Choroid plexus epithelial cell (primary cell): ENCODE results near the gene CCDC70.
A peak's percentile ranks its signal among the peaks of the same experiment; 100 is the strongest.

Experiments
- DNase-seq: peaks from one replicate; pipeline ENCODE4 v3.0.0-alpha.2; 2010; ENCODE audit warnings: low read depth
- H3K4me3 ChIP-seq: 2 replicates; pipeline ENCODE4 v1.5.1; 2011; ENCODE audit warnings: low read depth, mild to moderate bottlenecking, control low read depth, low read length, moderate library complexity
- TF ChIP-seq, protein P1 (sequence below): conservative IDR thresholded peaks from 2 replicates; pipeline ENCODE4 v1.5.1; 2011; ENCODE audit warnings: low read depth, mild to moderate bottlenecking, control low read depth, inconsistent platforms, low read length, moderate library complexity

CCDC70 gene

DNA sequence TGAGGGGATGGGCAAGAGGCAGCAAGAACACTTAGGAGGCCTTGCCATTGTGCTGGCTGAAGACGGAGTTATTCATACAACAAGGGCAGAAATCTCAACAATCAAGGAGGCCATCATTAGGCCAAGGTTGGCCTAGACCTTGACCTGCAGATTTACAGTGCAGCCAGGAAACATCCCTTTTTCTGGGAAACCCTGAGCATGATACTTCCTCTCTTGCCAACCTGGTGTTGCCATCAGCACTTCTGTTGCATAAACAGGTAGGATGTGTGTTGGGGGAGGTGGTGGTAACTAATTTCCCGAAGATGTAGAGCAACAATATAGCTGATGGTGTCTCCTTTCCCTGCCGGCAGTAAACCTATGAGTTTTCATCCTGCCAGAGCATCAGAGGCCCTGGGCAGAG is 24.8 kb upstream of the CCDC70 start:
- TF ChIP-seq, protein P1, sequence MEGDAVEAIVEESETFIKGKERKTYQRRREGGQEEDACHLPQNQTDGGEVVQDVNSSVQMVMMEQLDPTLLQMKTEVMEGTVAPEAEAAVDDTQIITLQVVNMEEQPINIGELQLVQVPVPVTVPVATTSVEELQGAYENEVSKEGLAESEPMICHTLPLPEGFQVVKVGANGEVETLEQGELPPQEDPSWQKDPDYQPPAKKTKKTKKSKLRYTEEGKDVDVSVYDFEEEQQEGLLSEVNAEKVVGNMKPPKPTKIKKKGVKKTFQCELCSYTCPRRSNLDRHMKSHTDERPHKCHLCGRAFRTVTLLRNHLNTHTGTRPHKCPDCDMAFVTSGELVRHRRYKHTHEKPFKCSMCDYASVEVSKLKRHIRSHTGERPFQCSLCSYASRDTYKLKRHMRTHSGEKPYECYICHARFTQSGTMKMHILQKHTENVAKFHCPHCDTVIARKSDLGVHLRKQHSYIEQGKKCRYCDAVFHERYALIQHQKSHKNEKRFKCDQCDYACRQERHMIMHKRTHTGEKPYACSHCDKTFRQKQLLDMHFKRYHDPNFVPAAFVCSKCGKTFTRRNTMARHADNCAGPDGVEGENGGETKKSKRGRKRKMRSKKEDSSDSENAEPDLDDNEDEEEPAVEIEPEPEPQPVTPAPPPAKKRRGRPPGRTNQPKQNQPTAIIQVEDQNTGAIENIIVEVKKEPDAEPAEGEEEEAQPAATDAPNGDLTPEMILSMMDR, result no peak
- no peak overlapping the region for H3K4me3 ChIP-seq

DNA sequence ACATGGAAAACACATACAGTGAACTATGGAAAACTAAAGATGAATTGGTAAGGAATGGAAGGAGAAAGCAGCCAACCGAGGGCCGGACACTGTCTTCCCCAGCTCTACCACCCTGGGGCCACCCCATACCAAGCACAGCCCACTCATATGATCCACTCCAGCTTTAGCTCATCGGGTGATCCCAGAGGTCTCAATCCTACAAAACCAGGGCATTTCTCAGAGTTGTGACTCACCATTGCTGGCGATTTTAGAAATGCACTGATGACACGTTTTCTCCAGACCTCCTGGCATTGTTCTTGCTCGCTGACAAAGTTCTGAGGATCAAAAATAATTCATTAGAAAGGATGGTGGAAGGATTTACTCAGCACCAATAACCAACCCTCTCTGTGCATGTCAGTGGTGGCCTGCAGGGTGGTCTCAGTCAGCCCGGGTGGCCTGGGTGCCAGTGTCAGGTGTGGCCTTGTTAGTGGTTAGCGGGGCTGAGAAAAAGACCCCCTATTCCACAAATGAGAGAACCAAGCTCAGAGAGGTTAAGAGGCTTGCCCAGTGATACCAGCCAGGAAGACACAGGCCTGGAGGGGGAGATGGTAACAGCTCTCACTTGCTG is 23.4 kb upstream of the CCDC70 start:
- TF ChIP-seq, protein P1, result no peak
- no peak overlapping the region for H3K4me3 ChIP-seq
- DNase-seq, result peak; percentile 67

More for the DNA sequence above, 24.8 kb upstream of the CCDC70 start:
- no peak for DNase-seq

GRCh38 chr13:51839711-51840540 is 21.8 kb upstream of the CCDC70 start:
- DNase-seq, result no peak
- H3K4me3 ChIP-seq, result no peak overlapping the region
- TF ChIP-seq, protein P1, result no peak

DNA sequence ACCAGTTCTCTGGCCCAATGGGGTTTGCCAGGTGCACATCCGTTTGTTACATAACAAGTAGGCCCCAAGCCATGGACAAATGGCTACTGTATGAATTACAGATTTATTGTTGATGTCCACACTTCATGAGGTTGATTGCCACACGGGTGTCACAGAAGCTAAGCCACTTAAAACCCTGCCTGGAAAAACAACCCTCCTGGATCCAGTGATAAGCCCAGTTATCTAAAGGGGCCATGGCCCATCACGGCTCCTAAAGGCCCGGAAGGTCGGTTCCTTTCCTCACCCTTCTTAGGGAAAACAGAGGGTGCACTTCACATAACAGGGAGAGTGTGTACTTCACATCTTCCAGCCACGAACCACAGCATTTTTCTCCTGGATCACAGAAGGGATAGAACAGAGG is 20.9 kb upstream of the CCDC70 start:
- no peak overlapping the region for H3K4me3 ChIP-seq
- DNase-seq, result no peak
- TF ChIP-seq, protein P1, result no peak

DNA sequence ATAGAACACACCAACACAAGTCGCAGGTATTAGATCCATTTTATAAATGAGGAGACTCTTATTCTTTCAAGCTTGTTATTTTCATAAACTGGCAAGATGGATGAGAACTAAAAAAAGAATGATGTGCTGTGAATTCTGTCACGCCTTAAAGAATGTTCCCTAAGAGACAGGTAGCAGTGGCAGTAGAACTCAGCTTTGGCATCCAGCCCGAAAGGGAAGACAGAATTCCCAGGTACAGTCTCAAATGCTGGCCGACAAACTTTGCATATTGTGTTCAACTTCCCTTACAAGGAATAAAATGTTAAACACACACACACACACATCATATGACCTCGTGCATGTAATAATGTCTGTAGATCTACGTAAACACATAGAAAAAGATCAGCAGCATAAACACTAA is 20.0 kb upstream of the CCDC70 start:
- DNase-seq, result no peak
- no peak overlapping the region for H3K4me3 ChIP-seq
- TF ChIP-seq, protein P1, result no peak

GRCh38 chr13:51843529-51843928 is 18.2 kb upstream of the CCDC70 start:
- TF ChIP-seq, protein P1, result no peak
- no peak for DNase-seq
- no peak overlapping the region for H3K4me3 ChIP-seq
